Smooth muscle cell (in vitro differentiated cells): ENCODE data around the gene PTPN6. TPM values are rescaled to one million over a fixed set of nuclear protein-coding genes. Genes with fewer than 3 reads are reported as not detected.

Experiments used
- DNase-seq: peaks from one replicate; lab custom pipeline; 2025; ENCODE audit not compliant: unreplicated experiment; lab: John Stamatoyannopoulos, UW
- H2AFZ ChIP-seq: fragments of 200-600 bp; sonication (generic); 2 replicates; pipeline ENCODE4 v1.6.0; 2016; ENCODE audit warnings: antibody characterized with exemption, low read depth, mild to moderate bottlenecking
- H3F3A ChIP-seq: fragments of 200-600 bp; sonication (generic); 2 replicates; pipeline ENCODE4 v1.6.0; 2017; ENCODE audit warnings: antibody characterized with exemption, low read depth
- H3K27ac ChIP-seq: fragments of 200-600 bp; sonication (generic); 2 replicates; pipeline ENCODE4 v1.5.1; 2016; ENCODE audit warnings: low read depth, mild to moderate bottlenecking
- H3K27me3 ChIP-seq: fragments of 200-600 bp; sonication (generic); 2 replicates; pipeline ENCODE4 v1.6.1; 2016; ENCODE audit warnings: low read depth, mild to moderate bottlenecking
- H3K36me3 ChIP-seq: fragments of 200-600 bp; sonication (generic); 2 replicates; pipeline ENCODE4 v1.5.1; 2016; ENCODE audit warnings: low read depth
- H3K4me1 ChIP-seq: fragments of 200-600 bp; sonication (generic); 2 replicates; pipeline ENCODE4 v1.5.1; 2016; ENCODE audit warnings: low read depth
- H3K4me2 ChIP-seq: fragments of 200-600 bp; sonication (generic); 2 replicates; pipeline ENCODE4 v1.6.0; 2016; ENCODE audit warnings: mild to moderate bottlenecking
- H3K4me3 ChIP-seq: fragments of 200-600 bp; sonication (generic); 2 replicates; pipeline ENCODE4 v1.5.1; 2016; ENCODE audit warnings: mild to moderate bottlenecking
- H3K79me2 ChIP-seq: fragments of 200-600 bp; sonication (generic); 2 replicates; pipeline ENCODE4 v1.6.0; 2016; ENCODE audit warnings: low read depth, mild to moderate bottlenecking
- H3K9ac ChIP-seq: fragments of 200-600 bp; sonication (generic); 2 replicates; pipeline ENCODE4 v1.6.0; 2016; ENCODE audit warnings: low read depth
- H3K9me3 ChIP-seq: fragments of 200-600 bp; sonication (generic); replicated peaks from 2 replicates; pipeline ENCODE4 v1.5.1; 2016; ENCODE audit warnings: low read depth
- H4K20me1 ChIP-seq: fragments of 200-600 bp; sonication (generic); 2 replicates; pipeline ENCODE4 v1.6.0; 2016; ENCODE audit warnings: low read depth
- CTCF ChIP-seq: fragments of 200-600 bp; sonication (generic); IDR thresholded peaks from 2 replicates; pipeline ENCODE4 v1.5.1; 2017; ENCODE audit warnings: borderline replicate concordance, mild to moderate bottlenecking, antibody characterized with exemption; ENCODE audit not compliant: insufficient read depth, poor library complexity, severe bottlenecking
- WGBS: methylation state at CpG from one replicate; pipeline ENCODE4 v1.1.7; 2016; ENCODE audit warnings: low lambda C conversion rate; 5-methylcytosine and 5-hydroxymethylcytosine counted together
- polyA plus RNA-seq: library from polyadenylated mRNA; unstranded; fragments of >200 nt; fragmentation: Nextera tagmentation; extraction: Ambion mirVana; gene quantifications from 2 replicates; pipeline ENCODE4 v1.2.1, GENCODE V29; 2016
- total RNA-seq: library from RNA; depleted of rRNA; stranded (reverse); fragments of >200 nt; gene quantifications from 2 replicates; pipeline ENCODE4 v1.2.3, GENCODE V29; 2014

The PTPN6 gene
- total and polyA plus RNA-seq, 2 experiments from 2014 or later: 2.8 to 4.3 TPM

- no peak for DNase-seq
- Histone ChIP-seq H3K27me3 (no peaks in the 10 kb centered on the region), H3K9me3 (no peaks in the 10 kb centered on the region), H3K4me1 (peaks cover 38% of the 10 kb centered on the region), H3F3A (peaks cover 26% of the 10 kb centered on the region), H3K27ac (peak overlapping the region; percentile 67), H2AFZ (no peak overlapping the region), H3K4me2 (peak overlapping the region; percentile 99), H4K20me1 (peaks cover 58% of the 10 kb centered on the region), H3K9ac (peak overlapping the region; percentile 90), H3K36me3 (no peaks in the 10 kb centered on the region), H3K4me3 (peak overlapping the region; percentile 98), H3K79me2 (peaks cover 75% of the 10 kb centered on the region)
- TF ChIP-seq CTCF: no peak
- 52% methylated on average over 7 of the region's 7 CpGs for WGBS
Measured at GRCh38 chr12:6929466-6930452, 21.4 kb upstream of the PTPN6 start.

- peaks cover 42% of the 10 kb centered on the region for H3F3A ChIP-seq
- no peak for DNase-seq
- no peaks in the 10 kb centered on the region for H3K9me3 ChIP-seq
- no peak for TF ChIP-seq CTCF
- H3K9ac ChIP-seq: no peak overlapping the region
- no peaks in the 10 kb centered on the region for H3K36me3 ChIP-seq
- peaks cover 20% of the 10 kb centered on the region for H3K4me1 ChIP-seq
- 86% methylated on average over 1 of the region's 1 CpG for WGBS
- peaks cover 58% of the 10 kb centered on the region for H4K20me1 ChIP-seq
- H3K27me3 ChIP-seq: no peaks in the 10 kb centered on the region
- no peak overlapping the region for H3K4me3 ChIP-seq
- H3K4me2 ChIP-seq: no peak overlapping the region
- H3K27ac ChIP-seq: peak overlapping the region; percentile 40
- H3K79me2 ChIP-seq: peaks cover 65% of the 10 kb centered on the region
- no peak overlapping the region for H2AFZ ChIP-seq
Measured at GRCh38 chr12:6932766-6933165, 18.4 kb upstream of the PTPN6 start.

GRCh38 chr12:6934110-6934509, 17.0 kb upstream of the PTPN6 start:
- Histone ChIP-seq H3K36me3 (no peaks in the 10 kb centered on the region), H3K9ac (no peak overlapping the region), H3K27ac (peak overlapping the region; percentile 40), H3K79me2 (peaks cover 53% of the 10 kb centered on the region), H3F3A (peaks cover 46% of the 10 kb centered on the region), H3K9me3 (no peaks in the 10 kb centered on the region), H2AFZ (no peak overlapping the region), H4K20me1 (peaks cover 55% of the 10 kb centered on the region), H3K27me3 (no peaks in the 10 kb centered on the region), H3K4me2 (no peak overlapping the region), H3K4me1 (peaks cover 24% of the 10 kb centered on the region), H3K4me3 (no peak overlapping the region)
- 93% methylated on average over 8 of the region's 8 CpGs for WGBS
- DNase-seq: no peak
- no peak for TF ChIP-seq CTCF
